Esophagus squamous epithelium (tissue), 5 donors: ENCODE results near the gene SERPINA1. TPM values are rescaled to one million over a fixed set of nuclear protein-coding genes. Genes with fewer than 3 reads are reported as not detected.

Experiments
- DNase-seq: peaks from one replicate; lab custom pipeline; 2025; lab: John Stamatoyannopoulos, UW
- H3K27ac ChIP-seq, 4 donors: fragments of 200-600 bp; sonication (generic); one replicate each; pipeline ENCODE4 v1.5.1; 2016 to 2019; ENCODE audit warnings: mild to moderate bottlenecking in 1 of 4
- H3K27me3 ChIP-seq, 4 donors: fragments of 200-600 bp; sonication (generic); 1 replicate in 3 of 4; 2 replicates in 1 of 4; pipeline versions ENCODE4 v1.5.1 to v1.6.0; 2017 to 2021; ENCODE audit warnings: antibody characterized with exemption in 1 of 4
- H3K36me3 ChIP-seq, 3 donors: fragments of 200-600 bp; sonication (generic); one replicate each; pipeline ENCODE4 v1.5.1; 2016 to 2019
- H3K4me1 ChIP-seq, 3 donors: fragments of 200-600 bp; sonication (generic); one replicate each; pipeline ENCODE4 v1.5.1; 2017 to 2019
- H3K4me3 ChIP-seq, 4 donors: fragments of 200-600 bp; sonication (generic); 1 replicate in 3 of 4; 2 replicates in 1 of 4; pipeline ENCODE4 v1.5.1; 2016 to 2019; ENCODE audit warnings: mild to moderate bottlenecking in 2 of 4, moderate library complexity in 1 of 4
- H3K9me3 ChIP-seq, 3 donors: fragments of 200-600 bp; sonication (generic); one replicate each; pipeline ENCODE4 v1.5.1; 2016 to 2019
- POLR2A ChIP-seq, 4 donors: fragments of 450-650 bp; IDR thresholded peaks; one replicate each; pipeline ENCODE4 v1.6.1; 2017; ENCODE audit warnings: antibody characterized with exemption in 4 of 4, mild to moderate bottlenecking in 4 of 4, moderate library complexity in 3 of 4
- WGBS, 2 donors: methylation state at CpG; one replicate each; pipeline ENCODE4 v1.1.5; 2018; 5-methylcytosine and 5-hydroxymethylcytosine counted together
- intact Hi-C: fragments of 100-400 bp; cut with DNase I; formaldehyde crosslinking; loops from one replicate; pipeline ENCODE4 v1.15.0; 2022
- total RNA-seq, 4 donors: library from RNA; depleted of rRNA; stranded (reverse); fragments of >200 nt; gene quantifications; one replicate each; pipeline ENCODE4 v1.1.0, GENCODE V29; 2016
- TF ChIP-seq, protein P1 (sequence below), 6 experiments: fragments of 450-650 bp in 4 of 6; fragments of 200-600 bp in 2 of 6; sonication (generic) in 2 of 6; IDR thresholded peaks; one replicate each; pipeline ENCODE4 v1.5.1; 2016 to 2019; ENCODE audit warnings: antibody characterized with exemption in 6 of 6, mild to moderate bottlenecking in 4 of 6, moderate library complexity in 4 of 6
- donor health status: DM: yes; HTN: yes; CAD: no.

SERPINA1 gene
- 10 to 100 TPM in 1 of 4 donors, 1 to 10 TPM in 3; 1.7 to 16.4 (median 5.8) TPM for total RNA-seq

DNA sequence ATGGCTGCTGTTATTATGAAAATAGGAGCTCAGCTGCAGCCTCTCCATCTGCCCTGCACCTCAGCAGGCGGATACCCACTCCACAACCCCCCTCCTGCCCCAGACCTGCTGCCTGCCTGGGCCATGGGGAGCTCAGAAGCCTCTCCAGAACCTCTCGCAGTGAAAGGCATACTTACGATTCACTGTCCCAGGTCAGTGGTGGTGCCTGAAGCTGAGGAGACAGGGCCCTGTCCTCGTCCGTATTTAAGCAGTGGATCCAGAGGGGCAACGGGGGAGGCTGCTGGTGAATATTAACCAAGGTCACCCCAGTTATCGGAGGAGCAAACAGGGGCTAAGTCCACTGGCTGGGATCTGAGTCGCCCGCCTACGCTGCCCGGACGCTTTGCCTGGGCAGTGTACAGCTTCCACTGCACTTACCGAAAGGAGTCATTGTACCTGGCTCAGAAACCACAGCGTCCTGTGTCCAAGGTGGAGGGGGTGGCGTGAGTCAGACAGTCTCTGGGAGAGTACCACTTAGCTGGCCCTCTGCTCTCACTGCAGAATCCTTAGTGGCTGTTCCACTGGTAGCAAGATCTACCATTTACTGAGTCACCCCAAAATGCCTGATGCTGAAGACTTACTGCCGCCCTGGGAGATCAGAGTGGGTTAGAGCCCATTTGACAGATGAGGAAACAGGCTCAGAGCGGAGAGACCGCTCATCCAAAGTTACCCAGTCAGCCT, at the start of gene SERPINA1:
Gene SERPINA1, minus strand, starts transcription at position 219 of the 720 bp plus-strand sequence. CDS start 5,365 bp downstream, outside the sequence.
- no peaks in the 10 kb centered on the region for H3K9me3 ChIP-seq
- H3K36me3 ChIP-seq = no peaks in the 10 kb centered on the region
- DNase-seq = no peak
- TF ChIP-seq, protein P1, sequence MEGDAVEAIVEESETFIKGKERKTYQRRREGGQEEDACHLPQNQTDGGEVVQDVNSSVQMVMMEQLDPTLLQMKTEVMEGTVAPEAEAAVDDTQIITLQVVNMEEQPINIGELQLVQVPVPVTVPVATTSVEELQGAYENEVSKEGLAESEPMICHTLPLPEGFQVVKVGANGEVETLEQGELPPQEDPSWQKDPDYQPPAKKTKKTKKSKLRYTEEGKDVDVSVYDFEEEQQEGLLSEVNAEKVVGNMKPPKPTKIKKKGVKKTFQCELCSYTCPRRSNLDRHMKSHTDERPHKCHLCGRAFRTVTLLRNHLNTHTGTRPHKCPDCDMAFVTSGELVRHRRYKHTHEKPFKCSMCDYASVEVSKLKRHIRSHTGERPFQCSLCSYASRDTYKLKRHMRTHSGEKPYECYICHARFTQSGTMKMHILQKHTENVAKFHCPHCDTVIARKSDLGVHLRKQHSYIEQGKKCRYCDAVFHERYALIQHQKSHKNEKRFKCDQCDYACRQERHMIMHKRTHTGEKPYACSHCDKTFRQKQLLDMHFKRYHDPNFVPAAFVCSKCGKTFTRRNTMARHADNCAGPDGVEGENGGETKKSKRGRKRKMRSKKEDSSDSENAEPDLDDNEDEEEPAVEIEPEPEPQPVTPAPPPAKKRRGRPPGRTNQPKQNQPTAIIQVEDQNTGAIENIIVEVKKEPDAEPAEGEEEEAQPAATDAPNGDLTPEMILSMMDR (IDR thresholded peaks at IDR 0.05) = no peak
- TF ChIP-seq POLR2A (IDR thresholded peaks at IDR 0.05) = no peak
- peaks cover 7 to 21% (median 8%) of the 10 kb centered on the region in 3 donors for H3K4me1 ChIP-seq
- 82 to 92% methylated on average over 2 to 17 of the region's 18 CpGs for WGBS, 2 donors
- H3K27me3 ChIP-seq = no peaks in the 10 kb centered on the region
- intact Hi-C loops = no loop called here
- no peak within 1 kb of the TSS for H3K27ac ChIP-seq
- H3K4me3 ChIP-seq = no peak within 1 kb of the TSS

DNA sequence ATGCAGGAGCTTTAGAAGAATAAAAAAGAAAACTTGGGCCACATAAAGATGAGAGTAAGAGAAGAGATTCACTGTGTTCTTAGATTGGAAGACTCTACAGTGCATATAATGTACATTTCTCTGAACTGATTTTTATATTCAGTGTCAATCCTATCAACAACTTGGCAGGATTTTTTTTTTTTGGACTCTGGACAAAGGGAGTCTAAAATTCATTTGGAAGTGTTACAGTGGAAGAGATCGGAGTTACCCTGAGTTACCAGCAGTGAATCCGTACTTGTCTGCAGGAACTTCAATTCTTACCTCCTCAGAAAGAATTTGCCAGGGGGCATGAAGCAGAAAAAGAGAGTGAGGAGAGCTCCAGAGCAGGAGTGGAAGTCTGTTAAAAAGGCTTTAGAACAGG, 40.2 kb upstream of the SERPINA1 start:
- Histone ChIP-seq H3K4me3 (no peak overlapping the region), H3K4me1 (peaks cover 0 to 15% (median 3%) of the 10 kb centered on the region in 3 donors), H3K36me3 (no peaks in the 10 kb centered on the region), H3K9me3 (no peaks in the 10 kb centered on the region), H3K27ac (no peak overlapping the region), H3K27me3 (peaks cover 0 to 9% (median 0%) of the 10 kb centered on the region in 4 donors)
- 15 to 24% methylated on average over 2 of the region's 2 CpGs for WGBS, 2 donors
- DNase-seq = no peak
- intact Hi-C loops = loop anchor here (10.0 kb wide), 1 partner anchor 116 kb away; no protein-coding TSS in a partner anchor
- TF ChIP-seq, protein P1 (IDR thresholded peaks at IDR 0.05) = no peak
- TF ChIP-seq POLR2A (IDR thresholded peaks at IDR 0.05) = no peak

DNA sequence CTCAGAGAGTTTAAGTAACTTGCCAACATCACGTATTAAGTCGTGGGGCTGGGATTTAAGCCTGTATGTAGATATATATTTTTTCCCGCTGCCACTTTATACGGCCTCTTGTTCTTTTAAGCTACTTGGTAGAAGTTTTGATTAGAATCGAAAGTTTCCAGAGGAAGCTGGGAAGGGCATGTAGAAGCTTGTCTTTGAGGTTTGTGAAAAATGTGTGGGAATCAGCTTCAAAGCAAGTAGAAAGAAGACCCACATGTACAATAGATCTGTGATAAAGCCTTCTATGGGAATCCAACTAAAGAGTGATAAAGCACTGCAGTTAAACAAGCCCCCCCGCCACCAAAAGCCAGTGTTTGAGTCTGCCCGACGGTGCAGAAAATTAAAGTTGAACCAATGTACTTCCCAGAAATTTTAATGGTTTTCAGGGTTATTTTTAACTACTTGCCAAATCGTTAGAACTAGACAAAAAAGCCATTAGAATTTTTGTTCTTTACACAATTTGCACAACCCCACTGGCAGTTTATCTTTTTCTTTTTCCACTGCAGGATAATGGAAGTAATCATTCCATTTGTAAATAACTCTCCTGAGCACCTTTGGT, 38.7 kb upstream of the SERPINA1 start:
- Histone ChIP-seq H3K27ac (no peak overlapping the region), H3K9me3 (no peaks in the 10 kb centered on the region), H3K36me3 (no peaks in the 10 kb centered on the region), H3K4me1 (peaks cover 0 to 15% (median 3%) of the 10 kb centered on the region in 3 donors), H3K4me3 (no peak overlapping the region), H3K27me3 (peaks cover 0 to 10% (median 0%) of the 10 kb centered on the region in 4 donors)
- intact Hi-C loops = loop anchor here (10.0 kb wide), 1 partner anchor 118 kb away; no protein-coding TSS in a partner anchor
- TF ChIP-seq, protein P1 (IDR thresholded peaks at IDR 0.05) = no peak
- TF ChIP-seq POLR2A (IDR thresholded peaks at IDR 0.05) = no peak
- DNase-seq = no peak
- WGBS, 2 donors = 36 to 44% methylated on average over 9 of the region's 9 CpGs

DNA sequence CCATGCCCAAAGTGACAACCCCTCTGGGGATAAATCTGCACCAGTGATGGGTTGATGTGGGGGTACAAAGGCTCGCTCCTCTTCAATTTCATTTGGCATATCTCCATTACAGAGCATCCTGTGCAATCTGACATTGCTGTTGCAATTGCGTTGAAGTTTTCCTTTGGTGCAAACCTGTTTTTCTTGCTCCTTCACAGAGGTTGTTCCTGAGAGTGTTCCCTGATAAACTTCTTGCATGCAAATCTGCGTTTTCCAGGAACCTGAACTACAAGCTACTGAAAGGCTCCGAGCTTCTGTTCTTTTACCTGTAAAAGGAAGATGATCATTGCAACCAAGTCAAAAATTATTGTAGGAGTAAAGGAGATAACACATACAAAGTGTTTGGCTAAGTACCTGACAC, 38.1 kb upstream of the SERPINA1 start:
- H3K27ac ChIP-seq = no peak overlapping the region
- peaks cover 0 to 15% (median 3%) of the 10 kb centered on the region in 3 donors for H3K4me1 ChIP-seq
- no peaks in the 10 kb centered on the region for H3K9me3 ChIP-seq
- no peak for DNase-seq
- H3K36me3 ChIP-seq = no peaks in the 10 kb centered on the region
- 46 to 56% methylated on average over 4 of the region's 4 CpGs for WGBS, 2 donors
- no peak for TF ChIP-seq POLR2A (IDR thresholded peaks at IDR 0.05)
- TF ChIP-seq, protein P1 (IDR thresholded peaks at IDR 0.05) = no peak
- peaks cover 0 to 10% (median 0%) of the 10 kb centered on the region in 4 donors for H3K27me3 ChIP-seq
- intact Hi-C loops = loop anchor here (10.0 kb wide), 1 partner anchor 118 kb away; no protein-coding TSS in a partner anchor
- H3K4me3 ChIP-seq = no peak overlapping the region

DNA sequence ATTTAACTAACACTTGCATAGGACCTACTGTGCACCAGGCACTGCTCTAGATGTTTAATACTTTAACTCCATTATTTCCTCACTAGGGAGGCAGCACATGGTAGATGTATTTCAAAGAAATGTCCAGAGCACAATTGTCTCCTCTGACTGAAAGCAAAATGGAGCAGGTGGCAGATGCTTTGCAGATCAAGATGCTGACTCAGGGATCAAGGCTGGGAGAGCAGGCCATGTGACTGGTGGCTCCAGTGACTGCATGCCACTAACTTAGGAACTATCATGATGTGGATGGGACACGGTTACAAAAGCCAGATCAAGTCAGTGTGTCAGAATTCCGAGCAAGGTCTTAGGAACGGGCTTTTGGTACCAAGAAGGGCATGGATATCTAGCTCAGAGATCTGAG, 36.0 kb upstream of the SERPINA1 start:
- TF ChIP-seq, protein P1 (IDR thresholded peaks at IDR 0.05) = no peak
- TF ChIP-seq POLR2A (IDR thresholded peaks at IDR 0.05) = no peak
- peaks cover 0 to 15% (median 3%) of the 10 kb centered on the region in 3 donors for H3K4me1 ChIP-seq
- H3K4me3 ChIP-seq = no peak overlapping the region
- no peak for DNase-seq
- intact Hi-C loops = loop anchor here (10.0 kb wide), 1 partner anchor 120 kb away; no protein-coding TSS in a partner anchor
- 80 to 92% methylated on average over 1 to 3 of the region's 3 CpGs for WGBS, 2 donors
- H3K27me3 ChIP-seq = peaks cover 0 to 10% (median 0%) of the 10 kb centered on the region in 4 donors
- H3K27ac ChIP-seq = no peak overlapping the region
- H3K36me3 ChIP-seq = no peaks in the 10 kb centered on the region
- H3K9me3 ChIP-seq = no peaks in the 10 kb centered on the region
